HFFc6 (cell line): ENCODE data around the gene SNCAIP. TPM values are rescaled to one million over a fixed set of nuclear protein-coding genes. Genes with fewer than 3 reads are reported as not detected.

Experiments used
- DNase-seq: peaks from one replicate; pipeline ENCODE4 v3.0.0-alpha.2; 2018
- H3K27ac Mint-ChIP-seq: 2 replicates; pipeline ENCODE4 v1.8.0; 2020; ENCODE audit warnings: mild to moderate bottlenecking, mixed read lengths
- H3K27me3 Mint-ChIP-seq: 2 replicates; pipeline ENCODE4 v1.8.0; 2021; ENCODE audit warnings: mild to moderate bottlenecking, moderate library complexity, mixed read lengths; ENCODE audit not compliant: insufficient read depth
- H3K36me3 Mint-ChIP-seq: 2 replicates; pipeline ENCODE4 v1.8.0; 2021; ENCODE audit warnings: low read depth, mixed read lengths
- H3K4me1 Mint-ChIP-seq: 2 replicates; pipeline ENCODE4 v1.8.0; 2020; ENCODE audit warnings: low read depth, mixed read lengths
- H3K4me3 Mint-ChIP-seq: 2 replicates; pipeline ENCODE4 v1.8.0; 2020; ENCODE audit warnings: mild to moderate bottlenecking, moderate library complexity, mixed read lengths
- H3K9me3 Mint-ChIP-seq: 2 replicates; pipeline ENCODE4 v1.8.0; 2020; ENCODE audit warnings: mild to moderate bottlenecking, mixed read lengths
- total RNA-seq, 6 experiments: library from RNA; stranded (reverse); fragmentation: NEBNext Ultra II Directional; extraction: Animal tissue kit (Norgen Biotek cat#: 25700); gene quantifications; 2 replicates in 1 of 6; 3 replicates in 5 of 6; pipeline ENCODE4 v1.2.3, GENCODE V29; 2021
- TF ChIP-seq, protein P1 (sequence below): fragments of 200-600 bp; sonication (generic); IDR thresholded peaks from 2 replicates; pipeline ENCODE4 v1.5.0; 2021; ENCODE audit warnings: antibody characterized with exemption, mild to moderate bottlenecking

SNCAIP gene
- total RNA-seq, 6 experiments from 2014 or later, result 0.09 to 2.7 (median 1.3) TPM

DNA sequence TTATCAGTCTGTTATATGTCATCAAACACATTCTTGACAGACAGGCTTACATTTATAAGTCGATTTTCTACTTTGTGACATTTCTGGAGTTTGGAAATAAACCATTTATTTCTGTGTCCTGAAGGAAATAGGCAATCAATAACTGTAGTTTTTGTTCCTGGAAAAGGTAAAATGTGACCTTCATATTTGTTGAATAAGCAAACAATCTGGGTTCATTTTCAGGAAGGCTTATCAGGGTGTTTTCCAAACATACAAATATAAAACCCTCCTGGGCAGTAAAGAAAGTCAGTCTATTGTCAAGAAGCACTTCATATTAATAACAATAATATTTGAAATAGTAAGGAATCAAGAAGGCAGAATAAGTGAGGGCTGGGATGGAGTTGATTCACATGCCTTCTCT is 195.0 kb downstream of the SNCAIP start:
- Mint-ChIP-seq H3K4me3 (no peak overlapping the region), H3K9me3 (no peaks in the 10 kb centered on the region), H3K36me3 (no peaks in the 10 kb centered on the region), H3K27me3 (no peaks in the 10 kb centered on the region; the same call in 1 of the 2 replicates), H3K4me1 (no peaks in the 10 kb centered on the region), H3K27ac (no peak overlapping the region)
- no peak for DNase-seq
- TF ChIP-seq, protein P1, sequence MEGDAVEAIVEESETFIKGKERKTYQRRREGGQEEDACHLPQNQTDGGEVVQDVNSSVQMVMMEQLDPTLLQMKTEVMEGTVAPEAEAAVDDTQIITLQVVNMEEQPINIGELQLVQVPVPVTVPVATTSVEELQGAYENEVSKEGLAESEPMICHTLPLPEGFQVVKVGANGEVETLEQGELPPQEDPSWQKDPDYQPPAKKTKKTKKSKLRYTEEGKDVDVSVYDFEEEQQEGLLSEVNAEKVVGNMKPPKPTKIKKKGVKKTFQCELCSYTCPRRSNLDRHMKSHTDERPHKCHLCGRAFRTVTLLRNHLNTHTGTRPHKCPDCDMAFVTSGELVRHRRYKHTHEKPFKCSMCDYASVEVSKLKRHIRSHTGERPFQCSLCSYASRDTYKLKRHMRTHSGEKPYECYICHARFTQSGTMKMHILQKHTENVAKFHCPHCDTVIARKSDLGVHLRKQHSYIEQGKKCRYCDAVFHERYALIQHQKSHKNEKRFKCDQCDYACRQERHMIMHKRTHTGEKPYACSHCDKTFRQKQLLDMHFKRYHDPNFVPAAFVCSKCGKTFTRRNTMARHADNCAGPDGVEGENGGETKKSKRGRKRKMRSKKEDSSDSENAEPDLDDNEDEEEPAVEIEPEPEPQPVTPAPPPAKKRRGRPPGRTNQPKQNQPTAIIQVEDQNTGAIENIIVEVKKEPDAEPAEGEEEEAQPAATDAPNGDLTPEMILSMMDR, result no peak

- Mint-ChIP-seq H3K27me3 (no peaks in the 10 kb centered on the region; the same call in 1 of the 2 replicates), H3K4me3 (no peak overlapping the region), H3K36me3 (no peaks in the 10 kb centered on the region), H3K9me3 (no peaks in the 10 kb centered on the region), H3K27ac (no peak overlapping the region), H3K4me1 (no peaks in the 10 kb centered on the region)
- DNase-seq, result no peak
- TF ChIP-seq, protein P1, result no peak
Observed at GRCh38 chr5:122507581-122507980, 195.5 kb downstream of the SNCAIP start.

DNA sequence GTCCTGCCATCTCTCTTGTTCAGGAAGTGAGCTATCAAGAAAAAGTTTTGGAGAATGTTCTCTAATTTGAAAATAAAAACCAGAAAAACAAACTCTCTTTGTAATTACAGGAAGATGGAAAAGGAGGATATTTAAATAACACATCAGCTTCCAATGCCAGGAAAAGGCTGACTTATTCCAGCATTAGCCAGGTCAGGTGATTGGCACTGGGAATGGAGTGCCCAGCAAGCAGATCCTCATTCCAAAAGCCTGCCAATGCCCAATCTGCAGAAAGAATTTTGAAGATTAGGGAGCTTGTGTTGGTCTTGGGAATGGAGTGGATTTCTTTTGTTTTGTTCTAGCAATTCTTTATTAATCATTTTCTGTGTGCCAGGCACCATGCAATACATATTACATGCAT is 196.6 kb downstream of the SNCAIP start:
- no peaks in the 10 kb centered on the region for H3K4me1 Mint-ChIP-seq
- H3K27me3 Mint-ChIP-seq, result no peaks in the 10 kb centered on the region; the same call in 1 of the 2 replicates
- H3K36me3 Mint-ChIP-seq, result no peaks in the 10 kb centered on the region
- no peaks in the 10 kb centered on the region for H3K9me3 Mint-ChIP-seq
- no peak for DNase-seq
- H3K27ac Mint-ChIP-seq, result no peak overlapping the region
- no peak overlapping the region for H3K4me3 Mint-ChIP-seq
- TF ChIP-seq, protein P1, result no peak

Other genes starting within 250 kb of the SNCAIP start
- gene LOX, start 234.0 kb upstream of the SNCAIP start, total RNA-seq, result 1,000 to 10,000 TPM in 3 of 6 experiments, 100 to 1,000 TPM in 3; 890 to 1,151 (median 989) TPM
- gene ZNF474, start 182.7 kb upstream of the SNCAIP start, total RNA-seq, result under 1 TPM in 5 of 6 experiments, not detected in 1; 0.10 to 0.28 (median 0.16) TPM